ENCODE measurements around the gene DYNLT4. TPM values are rescaled to one million over a fixed set of nuclear protein-coding genes. Genes with fewer than 3 reads are reported as not detected.

DYNLT4 gene
- 1 to 10 TPM in 2 of 3 donors, under 1 TPM in 1; 0.80 to 2.0 (median 1.3) TPM for total RNA-seq

GRCh38 chr1:44806704-44807363 lies at the start of gene DYNLT4:
TSS of gene DYNLT4 (minus strand) at chr1:44807351. CDS start at chr1:44806668, 683 bp downstream.
- intact Hi-C loops (cut with DNase I; ENCODE audit: low total_unique reads) = no loop called here
- H3K36me3 ChIP-seq = no peaks in the 10 kb centered on the region
- no peaks in the 10 kb centered on the region for H3K9me3 ChIP-seq
- TF ChIP-seq POLR2A (IDR thresholded peaks at IDR 0.05) = no peak
- TF ChIP-seq CTCF (IDR thresholded peaks at IDR 0.05) = no peak
- TF ChIP-seq POLR2AphosphoS5 (IDR thresholded peaks at IDR 0.05) = no peak
- H3K27me3 ChIP-seq = no peaks in the 10 kb centered on the region
- DNase-seq (ENCODE audit: low spot score in 2 of 2) = peak in 1 of 2 donors; percentile 48
- peaks cover 36 to 43% of the 10 kb centered on the region in 2 donors for H3K4me1 ChIP-seq
- H3K4me3 ChIP-seq = peak within 1 kb of the TSS; percentile 16 to 41 (median 34)
- peak within 1 kb of the TSS; percentile 100 for H3K27ac ChIP-seq

- Histone ChIP-seq H3K4me1 (no peaks in the 10 kb centered on the region), H3K9me3 (no peaks in the 10 kb centered on the region), H3K27me3 (no peaks in the 10 kb centered on the region), H3K36me3 (no peaks in the 10 kb centered on the region), H3K27ac (no peak overlapping the region), H3K4me3 (no peak overlapping the region)
- intact Hi-C loops (cut with DNase I; ENCODE audit: low total_unique reads) = no loop called here
- DNase-seq (ENCODE audit: low spot score in 2 of 2) = no peak
- no peak for TF ChIP-seq POLR2A (IDR thresholded peaks at IDR 0.05)
- no peak for TF ChIP-seq CTCF (IDR thresholded peaks at IDR 0.05)
- TF ChIP-seq POLR2AphosphoS5 (IDR thresholded peaks at IDR 0.05) = no peak
Observed at GRCh38 chr1:44855742-44856141, 48.6 kb upstream of the DYNLT4 start.

- Histone ChIP-seq H3K36me3 (no peaks in the 10 kb centered on the region), H3K27ac (no peak overlapping the region), H3K27me3 (no peaks in the 10 kb centered on the region), H3K4me3 (no peak overlapping the region), H3K4me1 (no peaks in the 10 kb centered on the region), H3K9me3 (no peaks in the 10 kb centered on the region)
- no peak for TF ChIP-seq POLR2AphosphoS5 (IDR thresholded peaks at IDR 0.05)
- no peak for TF ChIP-seq CTCF (IDR thresholded peaks at IDR 0.05)
- no peak for TF ChIP-seq POLR2A (IDR thresholded peaks at IDR 0.05)
- intact Hi-C loops (cut with DNase I; ENCODE audit: low total_unique reads) = no loop called here
- no peak for DNase-seq (ENCODE audit: low spot score in 2 of 2)
Observed at GRCh38 chr1:44854970-44855369, 47.8 kb upstream of the DYNLT4 start.

GRCh38 chr1:44853201-44853600 lies 46.0 kb upstream of the DYNLT4 start:
- H3K4me3 ChIP-seq = no peak overlapping the region
- intact Hi-C loops (cut with DNase I; ENCODE audit: low total_unique reads) = no loop called here
- no peaks in the 10 kb centered on the region for H3K27me3 ChIP-seq
- no peak for TF ChIP-seq POLR2A (IDR thresholded peaks at IDR 0.05)
- no peak for TF ChIP-seq CTCF (IDR thresholded peaks at IDR 0.05)
- no peak for TF ChIP-seq POLR2AphosphoS5 (IDR thresholded peaks at IDR 0.05)
- H3K9me3 ChIP-seq = no peaks in the 10 kb centered on the region
- H3K36me3 ChIP-seq = no peaks in the 10 kb centered on the region
- no peaks in the 10 kb centered on the region for H3K4me1 ChIP-seq
- DNase-seq (ENCODE audit: low spot score in 2 of 2) = no peak
- H3K27ac ChIP-seq = no peak overlapping the region

- Histone ChIP-seq H3K27me3 (no peaks in the 10 kb centered on the region), H3K4me1 (no peaks in the 10 kb centered on the region), H3K9me3 (no peaks in the 10 kb centered on the region), H3K27ac (no peak overlapping the region), H3K4me3 (no peak overlapping the region), H3K36me3 (no peaks in the 10 kb centered on the region)
- intact Hi-C loops (cut with DNase I; ENCODE audit: low total_unique reads) = no loop called here
- no peak for DNase-seq (ENCODE audit: low spot score in 2 of 2)
- TF ChIP-seq CTCF (IDR thresholded peaks at IDR 0.05) (no peak), POLR2AphosphoS5 (IDR thresholded peaks at IDR 0.05) (no peak), POLR2A (IDR thresholded peaks at IDR 0.05) (no peak)
Observed at GRCh38 chr1:44851308-44851707, 44.2 kb upstream of the DYNLT4 start.
